IPS-18a (cell line): ENCODE data around the gene CCDC40.

Experiments
- H3K27ac ChIP-seq: one replicate; pipeline ENCODE4 v1.5.1; 2013; ENCODE audit warnings: low read length
- H3K27me3 ChIP-seq: one replicate; pipeline ENCODE4 v1.6.1; 2013; ENCODE audit warnings: mild to moderate bottlenecking, low read length; ENCODE audit not compliant: control insufficient read depth, insufficient read depth
- H3K36me3 ChIP-seq: one replicate; pipeline ENCODE4 v1.6.1; 2013; ENCODE audit warnings: low read depth, low read length; ENCODE audit not compliant: control insufficient read depth
- H3K4me1 ChIP-seq: one replicate; pipeline ENCODE4 v1.6.1; 2013; ENCODE audit warnings: low read depth, low read length; ENCODE audit not compliant: control insufficient read depth
- H3K4me3 ChIP-seq: one replicate; pipeline ENCODE4 v1.5.1; 2013; ENCODE audit warnings: low read length
- H3K9ac ChIP-seq: one replicate; pipeline ENCODE4 v1.6.1; 2013; ENCODE audit warnings: mild to moderate bottlenecking, low read length, moderate library complexity
- H3K9me3 ChIP-seq: one replicate; pipeline ENCODE4 v1.6.1; 2013; ENCODE audit warnings: low read depth, low read length; ENCODE audit not compliant: control insufficient read depth

The CCDC40 gene

DNA sequence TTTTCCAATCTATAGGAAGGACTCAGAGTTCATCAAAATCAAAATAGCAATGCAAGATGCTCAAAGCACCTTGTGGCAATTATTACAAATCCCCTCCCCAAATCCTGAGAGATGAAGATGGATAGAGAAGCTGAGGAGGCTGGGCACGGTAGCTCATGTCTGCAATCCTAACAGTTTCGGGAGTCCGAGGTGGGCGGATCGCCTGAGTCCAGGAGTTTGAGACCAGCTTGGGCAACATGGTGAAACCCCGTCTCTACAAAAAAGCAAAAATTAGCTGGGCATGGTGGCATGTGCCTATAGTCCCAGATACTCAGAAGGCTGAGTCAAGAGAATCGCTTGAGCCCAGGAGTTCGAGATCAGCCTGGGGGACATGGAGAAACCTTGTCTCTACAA, 9.4 kb upstream of the CCDC40 start:
- Histone ChIP-seq H3K9ac (no peak overlapping the region), H3K4me1 (no peaks in the 10 kb centered on the region), H3K9me3 (no peaks in the 10 kb centered on the region), H3K27me3 (no peaks in the 10 kb centered on the region), H3K27ac (no peak overlapping the region), H3K36me3 (no peaks in the 10 kb centered on the region), H3K4me3 (no peak overlapping the region)

DNA sequence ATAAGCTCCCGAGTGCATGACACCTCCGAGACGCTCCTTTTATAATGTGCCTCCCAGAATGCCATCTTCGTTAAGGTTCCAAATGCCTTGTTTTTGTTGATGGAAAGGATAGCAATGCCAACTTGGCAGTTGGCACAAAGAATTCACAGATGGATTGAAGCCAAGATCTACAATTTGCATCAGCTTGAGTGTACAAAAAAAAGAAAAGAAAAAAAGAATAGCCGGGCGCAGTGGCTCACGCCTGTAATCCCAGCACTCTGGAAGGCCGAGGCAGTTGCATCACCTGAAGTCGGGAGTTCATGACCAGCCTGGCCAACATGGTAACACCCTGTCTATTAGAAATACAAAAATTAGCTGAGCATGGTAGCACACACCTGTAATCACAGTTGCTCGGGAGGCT, 8.4 kb upstream of the CCDC40 start:
- Histone ChIP-seq H3K4me3 (no peak overlapping the region), H3K27me3 (no peaks in the 10 kb centered on the region), H3K9me3 (no peaks in the 10 kb centered on the region), H3K9ac (no peak overlapping the region), H3K4me1 (peaks cover 2% of the 10 kb centered on the region), H3K27ac (no peak overlapping the region), H3K36me3 (no peaks in the 10 kb centered on the region)

DNA sequence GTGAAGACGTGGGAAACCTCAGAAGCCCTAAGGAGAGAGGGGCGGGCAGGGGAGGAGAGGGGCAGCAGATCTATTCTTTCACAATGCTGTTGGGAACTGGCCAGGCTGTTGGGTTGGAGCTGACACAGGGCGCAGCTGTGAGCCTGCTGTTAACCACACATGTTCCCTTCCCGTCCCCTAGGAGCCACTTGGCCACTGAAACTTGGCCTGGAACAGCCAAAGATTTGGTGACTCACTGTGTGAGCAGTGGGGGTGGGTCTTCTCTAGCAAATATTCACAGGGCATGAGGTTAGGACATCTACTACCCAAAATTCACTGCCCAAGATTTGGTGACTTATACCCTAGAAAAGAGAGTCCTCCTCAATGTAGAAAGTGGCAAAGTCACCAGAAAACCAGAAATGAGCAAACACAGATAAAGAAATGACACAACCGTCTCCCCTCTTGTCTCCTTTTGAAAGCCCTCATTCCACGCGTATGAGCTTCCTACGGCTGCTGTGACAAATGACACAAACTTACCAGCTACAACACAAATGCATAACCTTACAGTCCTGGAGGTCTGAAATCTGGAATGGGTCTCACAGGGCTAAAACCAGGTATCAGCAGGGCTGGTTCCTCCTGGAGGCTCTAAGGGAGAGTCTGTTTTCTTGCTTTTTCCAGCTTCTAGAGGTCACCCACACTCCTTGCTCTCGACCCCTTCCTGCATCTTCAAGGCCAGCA, 7.0 kb upstream of the CCDC40 start:
- H3K27me3 ChIP-seq = no peaks in the 10 kb centered on the region
- no peaks in the 10 kb centered on the region for H3K36me3 ChIP-seq
- H3K4me3 ChIP-seq = no peak overlapping the region
- H3K9ac ChIP-seq = no peak overlapping the region
- peaks cover 5% of the 10 kb centered on the region for H3K4me1 ChIP-seq
- no peak overlapping the region for H3K27ac ChIP-seq
- no peaks in the 10 kb centered on the region for H3K9me3 ChIP-seq

DNA sequence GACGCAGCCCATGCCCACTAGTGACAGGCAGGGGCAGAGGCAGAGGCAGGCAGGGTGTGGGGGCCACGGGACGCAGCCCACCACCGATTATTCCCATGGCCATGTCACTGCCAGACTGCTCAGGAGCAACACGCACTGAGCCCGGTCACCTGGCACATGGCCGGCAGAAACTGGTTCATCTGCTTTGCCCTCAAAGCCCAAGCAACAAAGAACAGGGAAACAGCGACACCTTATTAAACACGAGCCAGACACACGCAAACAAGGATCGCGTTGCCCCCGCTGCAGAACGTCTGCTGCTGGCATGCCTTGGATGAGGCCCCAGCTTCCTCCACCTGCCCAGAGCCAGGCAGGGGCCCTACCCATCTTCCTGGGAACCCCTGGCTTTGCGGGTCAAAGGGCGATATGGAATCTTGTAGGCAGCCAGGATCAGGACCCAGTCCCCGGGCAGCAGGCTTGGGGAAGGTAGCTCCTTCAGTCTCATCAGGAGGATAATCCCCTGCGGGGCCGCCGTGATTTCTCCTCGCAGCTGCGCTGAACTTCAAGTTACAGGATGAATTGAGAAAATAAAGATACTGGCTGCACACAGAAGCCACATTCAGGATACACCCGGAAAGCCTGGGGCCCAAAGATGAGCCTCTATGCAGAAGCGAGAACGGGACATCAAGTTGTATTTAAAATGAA, 5.6 kb upstream of the CCDC40 start:
- Histone ChIP-seq H3K9me3 (no peaks in the 10 kb centered on the region), H3K27me3 (no peaks in the 10 kb centered on the region), H3K9ac (no peak overlapping the region), H3K4me1 (peaks cover 8% of the 10 kb centered on the region), H3K4me3 (no peak overlapping the region), H3K27ac (no peak overlapping the region), H3K36me3 (no peaks in the 10 kb centered on the region)

DNA sequence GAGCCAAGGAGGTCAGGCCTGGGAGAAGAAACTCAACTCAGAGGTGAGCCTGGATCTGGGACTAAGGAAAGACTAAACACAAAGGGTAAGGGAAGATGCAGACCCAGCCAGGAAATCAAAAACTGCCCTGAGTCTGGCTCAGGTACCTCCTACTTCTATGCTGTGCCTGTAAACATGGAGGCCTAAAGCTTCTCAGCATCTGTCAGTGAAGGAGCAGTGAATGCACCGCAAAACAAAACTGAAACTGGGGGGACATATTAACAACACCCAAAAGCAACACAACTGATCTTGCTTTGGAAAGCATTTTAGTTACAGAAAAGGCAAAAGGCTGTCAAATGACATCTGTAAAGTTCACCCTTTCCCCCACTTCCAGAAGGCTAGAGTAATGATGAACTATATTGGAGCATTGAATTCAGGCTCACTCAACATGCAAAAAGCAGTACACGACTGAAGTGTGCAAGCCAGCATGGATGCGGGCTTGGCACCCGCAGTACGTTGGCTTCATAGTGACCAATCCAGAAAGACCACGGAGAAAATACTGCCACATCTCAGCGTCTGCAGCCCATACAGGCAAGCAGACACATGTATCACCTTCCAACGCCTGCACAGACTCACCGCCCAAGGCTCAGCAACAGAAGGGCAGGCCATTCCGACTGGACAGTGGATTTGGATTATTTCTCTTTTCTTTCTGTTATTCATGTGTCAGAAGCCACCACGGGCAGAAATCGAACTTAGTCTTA, 4.6 kb upstream of the CCDC40 start:
- Histone ChIP-seq H3K9ac (no peak overlapping the region), H3K9me3 (no peaks in the 10 kb centered on the region), H3K27ac (no peak overlapping the region), H3K4me1 (peaks cover 8% of the 10 kb centered on the region), H3K36me3 (no peaks in the 10 kb centered on the region), H3K27me3 (no peaks in the 10 kb centered on the region), H3K4me3 (no peak overlapping the region)

DNA sequence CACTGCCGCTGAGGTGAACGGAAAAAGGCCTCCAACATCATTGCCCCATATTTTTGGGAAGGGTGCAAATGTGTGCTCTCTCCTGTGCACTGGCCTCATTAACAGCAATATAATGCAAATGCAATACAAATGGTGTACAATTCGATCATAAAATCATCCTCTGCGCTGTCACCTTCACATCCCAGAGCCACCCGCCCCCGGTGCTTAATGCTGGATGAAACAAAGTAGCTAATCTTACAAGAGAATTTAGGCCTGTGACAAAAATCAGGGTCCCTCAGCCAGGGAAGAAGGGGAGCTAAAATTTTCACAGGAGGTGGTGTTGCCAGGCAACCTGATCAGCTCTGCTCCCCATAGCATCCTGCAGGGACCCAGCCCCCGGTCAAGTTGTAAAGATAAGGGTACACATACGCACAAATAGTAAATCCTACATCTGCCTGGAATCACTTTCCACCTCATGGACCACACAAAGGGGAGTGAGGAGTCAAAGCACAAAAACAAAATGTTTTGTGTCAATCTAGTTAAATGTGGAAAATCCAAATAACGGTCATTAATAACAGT, 3.7 kb upstream of the CCDC40 start:
- Histone ChIP-seq H3K9ac (no peak overlapping the region), H3K4me1 (peaks cover 8% of the 10 kb centered on the region), H3K27ac (no peak overlapping the region), H3K4me3 (no peak overlapping the region), H3K36me3 (no peaks in the 10 kb centered on the region), H3K9me3 (no peaks in the 10 kb centered on the region), H3K27me3 (no peaks in the 10 kb centered on the region)

DNA sequence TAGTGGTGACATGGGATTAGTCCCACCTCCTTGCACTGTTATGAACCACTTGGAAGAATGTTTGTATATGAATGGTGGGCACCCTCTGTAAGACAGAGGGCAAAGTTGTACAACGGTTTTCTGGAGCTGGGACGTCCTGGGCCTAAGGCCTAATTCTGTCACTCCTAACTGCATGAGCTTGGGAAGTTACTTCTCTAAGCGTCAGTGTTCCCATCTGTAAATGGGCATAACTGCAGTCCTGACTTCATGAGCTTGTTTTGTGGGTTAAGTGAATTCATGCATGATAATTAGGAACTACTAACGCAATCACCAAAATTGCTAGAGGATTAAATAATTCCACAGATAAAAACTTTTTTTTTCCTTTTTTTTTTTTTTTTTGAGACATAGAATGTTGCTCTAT, 2.6 kb upstream of the CCDC40 start:
- no peaks in the 10 kb centered on the region for H3K36me3 ChIP-seq
- H3K4me1 ChIP-seq = peaks cover 8% of the 10 kb centered on the region
- no peaks in the 10 kb centered on the region for H3K27me3 ChIP-seq
- no peak overlapping the region for H3K9ac ChIP-seq
- H3K27ac ChIP-seq = no peak overlapping the region
- no peaks in the 10 kb centered on the region for H3K9me3 ChIP-seq
- peak overlapping the region; percentile 93 for H3K4me3 ChIP-seq

DNA sequence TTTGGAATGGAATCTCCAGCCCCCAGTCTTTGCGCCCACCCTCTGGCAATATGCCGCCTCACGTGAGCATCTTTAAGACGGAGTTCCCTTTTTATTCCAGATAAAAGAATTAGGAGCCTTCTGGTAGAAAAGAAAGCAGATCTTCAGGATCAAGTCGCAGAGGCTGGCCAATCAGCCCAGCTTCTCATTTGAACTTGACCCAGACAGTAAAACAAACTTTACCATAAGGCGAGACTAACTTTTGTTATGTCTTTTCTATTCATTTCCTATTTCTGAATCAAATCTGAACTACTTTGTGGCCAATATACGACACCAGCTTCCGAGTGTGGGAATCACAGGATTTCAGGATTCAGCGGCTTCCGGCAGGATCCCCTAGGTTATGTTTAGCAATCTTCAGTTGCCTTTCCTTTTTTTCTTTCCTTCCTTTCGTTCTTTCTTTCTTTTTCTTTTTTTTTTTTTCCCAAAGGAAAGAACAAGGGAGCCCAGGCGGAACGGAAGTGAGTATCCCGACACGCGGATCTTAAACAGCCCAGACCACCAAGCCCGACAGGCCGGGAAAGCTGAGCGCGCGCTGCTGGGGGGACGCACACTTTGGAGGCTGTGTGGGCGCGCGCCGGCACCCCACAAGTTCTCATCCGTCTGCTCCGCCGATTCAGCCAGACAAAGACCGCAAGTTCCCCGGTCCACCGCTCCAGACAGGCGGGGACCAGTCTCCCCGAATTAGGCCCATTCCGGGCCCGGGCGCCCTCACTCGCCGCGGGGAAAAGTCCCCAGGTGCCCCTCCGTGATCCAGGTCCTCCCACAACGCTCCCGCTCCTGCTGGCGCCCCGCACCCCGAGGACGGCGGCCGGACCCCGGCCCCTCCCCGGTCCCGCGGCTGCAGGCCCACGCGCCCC, 1.4 kb upstream of the CCDC40 start:
- Histone ChIP-seq H3K9ac (peak overlapping the region; percentile 87), H3K9me3 (no peaks in the 10 kb centered on the region), H3K4me1 (peaks cover 8% of the 10 kb centered on the region), H3K27me3 (no peaks in the 10 kb centered on the region), H3K36me3 (no peaks in the 10 kb centered on the region), H3K27ac (peak overlapping the region; percentile 24), H3K4me3 (peak overlapping the region; percentile 93)

DNA sequence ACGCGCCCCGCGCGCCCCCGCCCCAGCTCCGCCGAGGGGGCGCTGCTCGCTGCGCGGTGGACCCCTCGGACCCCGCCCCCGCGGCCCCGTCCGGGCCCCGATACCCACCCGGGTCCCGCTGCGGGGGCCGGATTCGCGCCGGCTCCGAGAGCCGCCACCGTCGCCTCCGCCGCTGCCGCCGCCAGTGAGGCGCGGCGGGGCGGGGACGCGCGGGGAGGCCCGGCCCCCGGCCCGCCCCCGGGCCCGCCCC, 830 bp upstream of the CCDC40 start, which contains the start of gene TBC1D16:
TBC1D16 (minus strand) TSS at position 186 of the 250 bp plus-strand sequence. CDS start 22,325 bp downstream, outside the sequence.
- Histone ChIP-seq H3K36me3 (no peaks in the 10 kb centered on the region), H3K4me3 (peak within 1 kb of the TSS; percentile 93), H3K27me3 (no peaks in the 10 kb centered on the region), H3K9me3 (no peaks in the 10 kb centered on the region), H3K9ac (peak within 1 kb of the TSS; percentile 92), H3K27ac (peak within 1 kb of the TSS; percentile 90), H3K4me1 (peaks cover 8% of the 10 kb centered on the region)

DNA sequence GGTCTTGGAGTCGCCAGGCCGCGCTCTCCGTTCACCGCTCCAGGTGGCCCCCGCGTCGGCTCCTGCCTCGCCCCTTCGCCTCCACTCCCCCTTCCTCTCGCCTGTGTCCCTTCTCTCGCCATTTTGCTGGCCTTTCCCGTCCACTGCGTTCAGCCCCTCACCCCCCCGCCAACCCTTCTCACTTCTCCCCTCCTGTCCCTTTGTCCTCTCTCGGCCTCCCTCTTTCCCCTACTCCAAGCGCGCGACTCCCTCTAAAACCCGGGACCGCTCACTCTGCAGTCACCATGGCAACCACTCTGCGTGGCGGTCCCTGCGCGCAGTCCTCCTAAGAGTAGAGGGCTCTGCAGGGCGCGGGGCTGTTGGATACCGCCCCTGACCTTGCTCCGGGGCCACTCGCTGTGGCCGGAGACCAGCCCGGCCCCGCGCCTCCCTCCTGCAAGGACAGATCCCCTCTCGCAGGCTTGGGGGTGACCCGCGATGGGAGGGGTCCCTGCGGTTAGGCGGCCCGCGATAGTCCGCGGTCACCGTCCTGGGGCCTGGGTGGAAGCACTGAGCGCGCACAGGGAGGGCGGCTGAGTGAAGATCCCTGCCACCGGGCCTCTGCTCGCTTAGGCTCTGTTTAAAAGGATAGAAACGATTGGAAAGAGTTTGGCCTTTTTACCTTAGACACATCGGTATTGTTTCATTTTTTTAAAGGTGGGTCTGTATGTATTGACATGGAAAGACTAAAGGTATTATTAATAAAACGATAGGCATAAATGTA, 454 bp downstream of the CCDC40 start:
- Histone ChIP-seq H3K9ac (peak overlapping the region; percentile 92), H3K4me1 (peaks cover 8% of the 10 kb centered on the region), H3K36me3 (no peaks in the 10 kb centered on the region), H3K27me3 (no peaks in the 10 kb centered on the region), H3K9me3 (no peaks in the 10 kb centered on the region), H3K27ac (peak overlapping the region; percentile 90), H3K4me3 (peak overlapping the region; percentile 69)
